H1 (cell line): Measurements from ENCODE around the gene IL10. TPM values are rescaled to one million over a fixed set of nuclear protein-coding genes. Genes with fewer than 3 reads are reported as not detected.

Source experiments
- CTCF ChIA-PET: fragments of 300-600 bp; sonication (Branson Sonifier 250); formaldehyde crosslinking; loops from one replicate; lab custom pipeline; 2021; ENCODE audit not compliant: partially characterized antibody; lab: Charles Lee
- POLR2A ChIA-PET: fragments of 300-600 bp; sonication (Branson Sonifier 250); formaldehyde crosslinking; loops from one replicate; lab custom pipeline; 2021; ENCODE audit warnings: inconsistent platforms; ENCODE audit not compliant: partially characterized antibody; lab: Charles Lee
- DNase-seq, 2 experiments: peaks; one replicate each; pipeline versions ENCODE4 v3.0.0 to v3.0.0-alpha.2; 2010 to 2022; ENCODE audit warnings: low spot score in 2 of 2, low read depth in 1 of 2, mixed read lengths in 1 of 2
- FAIRE-seq: peaks from 2 replicates; lab custom pipeline; 2011; peaks lifted over from hg19 to GRCh38; lab: Jason Lieb, UNC
- H2AFZ ChIP-seq: 2 replicates; pipeline ENCODE4 v1.8.1; 2012; ENCODE audit warnings: low read length, inconsistent platforms
- H2AK5ac ChIP-seq: 2 replicates; pipeline ENCODE4 v1.6.1; 2013; ENCODE audit warnings: low read depth, low read length
- H2BK120ac ChIP-seq: replicated peaks from 2 replicates; pipeline ENCODE3; 2013; ENCODE audit warnings: low read depth, low read length, inconsistent platforms
- H2BK12ac ChIP-seq: 2 replicates; pipeline ENCODE4 v1.6.1; 2013; ENCODE audit warnings: low read depth, low read length
- H2BK15ac ChIP-seq: 2 replicates; pipeline ENCODE4 v1.6.1; 2013; ENCODE audit warnings: low read length
- H2BK20ac ChIP-seq: 2 replicates; pipeline ENCODE4 v1.6.1; 2013; ENCODE audit warnings: low read length
- H2BK5ac ChIP-seq: 2 replicates; pipeline ENCODE4 v1.6.1; 2013; ENCODE audit warnings: low read depth, low read length
- H3K14ac ChIP-seq: 2 replicates; pipeline ENCODE4 v1.6.1; 2013; ENCODE audit warnings: inconsistent platforms; ENCODE audit not compliant: insufficient read length
- H3K18ac ChIP-seq: 2 replicates; pipeline ENCODE4 v1.6.1; 2013; ENCODE audit warnings: low read length; ENCODE audit errors: extremely low read depth
- H3K23ac ChIP-seq: 2 replicates; pipeline ENCODE4 v1.6.1; 2013; ENCODE audit warnings: inconsistent platforms; ENCODE audit not compliant: insufficient read length
- H3K23me2 ChIP-seq: 2 replicates; pipeline ENCODE4 v1.6.1; 2013; ENCODE audit warnings: low read depth, low read length
- H3K27ac ChIP-seq: 2 replicates; pipeline ENCODE4 v1.6.1; 2011; ENCODE audit warnings: low read depth, low read length, inconsistent platforms
- H3K27me3 ChIP-seq, 4 experiments: replicated peaks in 1 of 4; 1 replicate in 1 of 4; 2 replicates in 3 of 4; pipeline versions ENCODE4 v1.6.1 to v1.8.1; 2011 to 2013; ENCODE audit warnings: low read length in 3 of 4, mild to moderate bottlenecking in 3 of 4, inconsistent platforms in 2 of 4, mixed read lengths in 2 of 4, moderate library complexity in 1 of 4; ENCODE audit not compliant: control insufficient read depth in 3 of 4, insufficient read depth in 3 of 4; ENCODE audit errors: extremely low read depth in 1 of 4
- H3K36me3 ChIP-seq, 4 experiments: 2 replicates each; pipeline versions ENCODE4 v1.6.1 to v1.8.1; 2011 to 2013; ENCODE audit warnings: mild to moderate bottlenecking in 4 of 4, low read length in 3 of 4, moderate library complexity in 2 of 4, control low read depth in 1 of 4, inconsistent platforms in 1 of 4; ENCODE audit not compliant: insufficient read depth in 4 of 4, control insufficient read depth in 2 of 4
- H3K4ac ChIP-seq: replicated peaks from 2 replicates; pipeline ENCODE3; 2013; ENCODE audit warnings: low read length, low read depth, mixed read lengths, inconsistent platforms; ENCODE audit not compliant: insufficient read length
- H3K4me1 ChIP-seq, 4 experiments: replicated peaks in 1 of 4; 1 replicate in 1 of 4; 2 replicates in 3 of 4; pipeline versions ENCODE4 v1.6.1 to v1.8.1; 2011 to 2013; ENCODE audit warnings: low read length in 3 of 4, inconsistent platforms in 2 of 4, mixed read lengths in 1 of 4; ENCODE audit not compliant: insufficient read depth in 4 of 4, control insufficient read depth in 3 of 4
- H3K4me2 ChIP-seq, 2 experiments: 2 replicates each; pipeline versions ENCODE4 v1.6.1 to v1.8.1; 2011 to 2013; ENCODE audit warnings: low read depth in 2 of 2, low read length in 2 of 2, control low read depth in 1 of 2, inconsistent platforms in 1 of 2, mild to moderate bottlenecking in 1 of 2; ENCODE audit not compliant: insufficient read depth in 1 of 2
- H3K4me3 ChIP-seq, 4 experiments: fragments of 200-600, 300-600 bp in 1 of 4; sonication (generic), shearing (Covaris generic), sonication (Bioruptor Twin) in 1 of 4; 2 replicates each; pipeline versions ENCODE4 v1.5.1 to v1.8.1; 2011 to 2016; ENCODE audit warnings: low read length in 4 of 4, low read depth in 3 of 4, control low read depth in 2 of 4, inconsistent platforms in 2 of 4, mild to moderate bottlenecking in 2 of 4, mixed read lengths in 1 of 4, moderate library complexity in 1 of 4; ENCODE audit not compliant: insufficient read depth in 2 of 4; ENCODE audit errors: extremely low read depth in 1 of 4
- H3K56ac ChIP-seq: replicated peaks from 2 replicates; pipeline ENCODE3; 2013; ENCODE audit warnings: low read depth, mild to moderate bottlenecking, mixed read lengths, low read length, inconsistent platforms; ENCODE audit not compliant: insufficient read length
- H3K79me1 ChIP-seq: 2 replicates; pipeline ENCODE4 v1.6.1; 2013; ENCODE audit warnings: low read depth, low read length, control low read depth
- H3K79me2 ChIP-seq, 2 experiments: 2 replicates each; pipeline versions ENCODE4 v1.6.1 to v1.8.1; 2012 to 2013; ENCODE audit warnings: low read length in 2 of 2, mild to moderate bottlenecking in 2 of 2, inconsistent platforms in 1 of 2; ENCODE audit not compliant: insufficient read depth in 2 of 2, control insufficient read depth in 1 of 2
- H3K9ac ChIP-seq, 4 experiments: replicated peaks in 1 of 4; 1 replicate in 1 of 4; 2 replicates in 3 of 4; pipeline versions ENCODE4 v1.6.1 to v1.8.1; 2011 to 2013; ENCODE audit warnings: low read depth in 3 of 4, low read length in 3 of 4, control low read depth in 2 of 4, mild to moderate bottlenecking in 2 of 4, moderate library complexity in 2 of 4, inconsistent platforms in 1 of 4; ENCODE audit errors: extremely low read depth in 1 of 4
- H3K9me3 ChIP-seq, 2 experiments: 2 replicates each; pipeline versions ENCODE4 v1.6.1 to v1.8.1; 2012 to 2013; ENCODE audit warnings: mild to moderate bottlenecking in 2 of 2, moderate library complexity in 2 of 2, control low read depth in 1 of 2, inconsistent platforms in 1 of 2, low read depth in 1 of 2, low read length in 1 of 2, mixed read lengths in 1 of 2; ENCODE audit not compliant: insufficient read depth in 2 of 2
- H4K20me1 ChIP-seq, 2 experiments: replicated peaks in 1 of 2; 2 replicates each; pipeline versions ENCODE3 to v1.8.1; 2011 to 2013; ENCODE audit warnings: inconsistent platforms in 2 of 2, low read length in 2 of 2, mild to moderate bottlenecking in 1 of 2; ENCODE audit not compliant: insufficient read depth in 2 of 2, control insufficient read depth in 1 of 2
- H4K5ac ChIP-seq: 2 replicates; pipeline ENCODE4 v1.6.1; 2013; ENCODE audit warnings: low read length, low read depth, mixed read lengths, inconsistent platforms; ENCODE audit not compliant: insufficient read length
- H4K8ac ChIP-seq: 2 replicates; pipeline ENCODE4 v1.8.0; 2013; ENCODE audit warnings: mild to moderate bottlenecking, moderate library complexity, low read length, inconsistent platforms; ENCODE audit not compliant: insufficient read depth; ENCODE audit errors: extremely low read depth
- H4K91ac ChIP-seq: replicated peaks from 2 replicates; pipeline ENCODE3; 2013; ENCODE audit warnings: low read length, mixed read lengths, inconsistent platforms; ENCODE audit not compliant: insufficient read length
- SP1 ChIP-seq: IDR thresholded peaks from 2 replicates; pipeline ENCODE4 v1.6.1; 2011; ENCODE audit warnings: low read depth, low read length
- SP2 ChIP-seq: IDR thresholded peaks from 2 replicates; pipeline ENCODE4 v1.6.1; 2012; ENCODE audit warnings: mild to moderate bottlenecking, low read length, inconsistent platforms
- TAF7 ChIP-seq: optimal IDR thresholded peaks from 2 replicates; pipeline ENCODE3; 2011; ENCODE audit warnings: low read depth, mild to moderate bottlenecking, inconsistent platforms, low read length, moderate library complexity, borderline replicate concordance
- WGBS, 2 experiments: shearing (Covaris generic) in 1 of 2; methylation state at CpG; one replicate each; pipeline versions ENCODE4 v1.1.6 to v1.1.7; 2013 to 2015; ENCODE audit warnings: low lambda C conversion rate in 2 of 2, mixed read lengths in 2 of 2, inconsistent platforms in 1 of 2, low coverage in 1 of 2, missing lambda C conversion rate in 1 of 2; ENCODE audit not compliant: insufficient replicate concordance in 2 of 2, insufficient coverage in 1 of 2, insufficient read length in 1 of 2; ENCODE audit errors: extremely low coverage in 1 of 2, missing lambda C conversion rate in 1 of 2; 5-methylcytosine and 5-hydroxymethylcytosine counted together
- polyA plus RNA-seq, 7 experiments: library from polyadenylated mRNA; depleted of rRNA in 3 of 7; stranded (reverse) in 5 of 7; unstranded in 2 of 7; fragments of >200 nt in 5 of 7; fragments of 200-250 nt in 2 of 7; gene quantifications; 1 replicate in 5 of 7; 2 replicates in 1 of 7; 4 replicates in 1 of 7; pipeline versions ENCODE4 v1.2.1 to v1.2.3, GENCODE V29; 2011 to 2013; ENCODE audit warnings: missing spikeins in 2 of 7, mixed read lengths in 2 of 7
- total RNA-seq: library from RNA; stranded (reverse); fragmentation: NEBNext Ultra II Directional; extraction: Animal tissue kit (Norgen Biotek cat#: 25700); gene quantifications from 2 replicates; pipeline ENCODE4 v1.2.1, GENCODE V29; 2021

IL10 gene
- total and polyA plus RNA-seq, 2 of the 8 experiments (the other 6 are each of a cell fraction or from before 2014, with no cell fraction given), result not detected

DNA sequence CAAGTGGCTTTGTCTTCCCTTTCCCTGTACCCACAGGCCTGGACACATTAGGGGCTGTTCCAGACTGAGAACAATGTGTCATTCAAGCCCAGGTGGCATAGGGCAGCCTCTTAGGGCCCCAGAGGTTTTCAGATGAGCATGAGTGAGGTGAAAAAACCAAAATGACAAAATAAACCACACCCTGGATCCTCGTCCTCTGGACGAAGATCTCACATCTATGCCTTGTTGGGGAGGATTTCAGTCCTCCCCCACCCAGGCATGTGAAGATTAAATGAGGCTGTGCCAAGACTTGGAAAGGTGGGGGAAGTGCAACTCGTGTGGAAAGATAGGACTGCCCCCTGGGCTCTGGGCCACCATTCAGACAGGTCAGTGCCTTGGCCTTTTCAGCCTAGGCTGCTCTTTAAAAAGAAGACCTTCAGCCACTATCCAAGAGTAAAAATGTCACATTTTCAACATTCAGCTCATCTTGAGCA lies 34.5 kb downstream of the IL10 start:
- no peak for DNase-seq
- no peak overlapping the region for H4K91ac ChIP-seq
- no peak overlapping the region for H3K14ac ChIP-seq
- H2BK20ac ChIP-seq, result no peak overlapping the region
- H4K5ac ChIP-seq, result no peak overlapping the region
- H3K79me1 ChIP-seq, result no peaks in the 10 kb centered on the region
- no peak overlapping the region for H3K18ac ChIP-seq
- no peak overlapping the region for H3K4ac ChIP-seq
- peaks cover 2 to 5% of the 10 kb centered on the region in 2 experiments for H4K20me1 ChIP-seq
- no peak overlapping the region for H2BK15ac ChIP-seq
- H3K27me3 ChIP-seq, result no peaks in the 10 kb centered on the region
- no peak overlapping the region for H3K4me2 ChIP-seq
- H3K79me2 ChIP-seq, result no peaks in the 10 kb centered on the region
- no peak overlapping the region for H2BK12ac ChIP-seq
- no peak overlapping the region for H3K27ac ChIP-seq
- FAIRE-seq, result no peak
- H3K9ac ChIP-seq, result no peak overlapping the region
- H2BK120ac ChIP-seq, result no peak overlapping the region
- H3K4me1 ChIP-seq, result peaks cover 0 to 3% (median 0%) of the 10 kb centered on the region in 4 experiments; a peak in 2 of 7 replicates
- H2AK5ac ChIP-seq, result no peak overlapping the region
- TF ChIP-seq SP2 (no peak), TAF7 (no peak), SP1 (no peak)
- no peak overlapping the region for H2AFZ ChIP-seq
- ChIA-PET POLR2A (no interaction called here), CTCF (interaction anchor here (0.6 to 8.0 kb wide), 23 partner anchors 7 to 258 kb away, joined by 3 to 81 read pairs (median 3); no protein-coding TSS in a partner anchor)
- WGBS, 2 experiments, result 74% methylated on average over 3 of the region's 3 CpGs; no CpG with 5 or more reads in 1 of the 2 experiments
- H3K23me2 ChIP-seq, result no peaks in the 10 kb centered on the region
- H3K9me3 ChIP-seq, result no peaks in the 10 kb centered on the region
- H4K8ac ChIP-seq, result no peak overlapping the region
- no peak overlapping the region for H3K4me3 ChIP-seq
- peaks cover 0 to 6% (median 0%) of the 10 kb centered on the region in 4 experiments; a peak in 1 of 8 replicates for H3K36me3 ChIP-seq
- H3K23ac ChIP-seq, result no peak overlapping the region
- H3K56ac ChIP-seq, result no peak overlapping the region
- H2BK5ac ChIP-seq, result no peak overlapping the region
